Hepatocyte (in vitro differentiated cells): Measurements from ENCODE around the gene MATK. TPM values are rescaled to one million over a fixed set of nuclear protein-coding genes. Genes with fewer than 3 reads are reported as not detected.

Experiments
- DNase-seq: peaks from one replicate; pipeline ENCODE4 v3.0.0-alpha.2; 2016; ENCODE audit warnings: low spot score
- H2AFZ ChIP-seq: fragments of 200-600 bp; sonication (generic); 2 replicates; pipeline ENCODE4 v1.6.0; 2016; ENCODE audit warnings: antibody characterized with exemption, mild to moderate bottlenecking
- H3K27ac ChIP-seq: fragments of 200-600 bp; sonication (generic); 2 replicates; pipeline ENCODE4 v1.5.1; 2016; ENCODE audit warnings: mild to moderate bottlenecking
- H3K27me3 ChIP-seq: fragments of 200-600 bp; sonication (generic); 2 replicates; pipeline ENCODE4 v1.6.1; 2016
- H3K36me3 ChIP-seq: fragments of 200-600 bp; sonication (generic); replicated peaks from 2 replicates; pipeline ENCODE4 v1.5.1; 2016; ENCODE audit warnings: low read depth; ENCODE audit not compliant: insufficient read depth
- H3K4me1 ChIP-seq: fragments of 200-600 bp; sonication (generic); 2 replicates; pipeline ENCODE4 v1.5.1; 2016; ENCODE audit warnings: mild to moderate bottlenecking, moderate library complexity; ENCODE audit not compliant: insufficient read depth
- H3K4me2 ChIP-seq: fragments of 200-600 bp; sonication (generic); 2 replicates; pipeline ENCODE4 v1.6.0; 2016
- H3K4me3 ChIP-seq: fragments of 200-600 bp; sonication (generic); 2 replicates; pipeline ENCODE4 v1.5.1; 2016; ENCODE audit warnings: mild to moderate bottlenecking
- H3K79me2 ChIP-seq: fragments of 200-600 bp; sonication (generic); 2 replicates; pipeline ENCODE4 v1.6.0; 2017; ENCODE audit warnings: mild to moderate bottlenecking
- H3K9me2 ChIP-seq: fragments of 200-600 bp; sonication (generic); replicated peaks from 2 replicates; pipeline ENCODE4 v1.6.0; 2017; ENCODE audit warnings: mild to moderate bottlenecking; ENCODE audit not compliant: insufficient read depth
- H3K9me3 ChIP-seq: fragments of 200-600 bp; sonication (generic); 2 replicates; pipeline ENCODE4 v1.5.1; 2016; ENCODE audit warnings: low read depth, mild to moderate bottlenecking
- H4K20me1 ChIP-seq: fragments of 200-600 bp; sonication (generic); 2 replicates; pipeline ENCODE4 v1.6.0; 2016; ENCODE audit warnings: mild to moderate bottlenecking; ENCODE audit not compliant: insufficient read depth, poor library complexity, severe bottlenecking
- CTCF ChIP-seq: fragments of 200-600 bp; sonication (generic); IDR thresholded peaks from 2 replicates; pipeline ENCODE4 v1.5.1; 2016; ENCODE audit warnings: antibody characterized with exemption, mild to moderate bottlenecking; ENCODE audit not compliant: poor library complexity
- EZH2 ChIP-seq: fragments of 200-600 bp; sonication (generic); IDR thresholded peaks from 2 replicates; pipeline ENCODE4 v1.6.1; 2016; ENCODE audit warnings: antibody characterized with exemption, mild to moderate bottlenecking, borderline replicate concordance
- EZH2phosphoT487 ChIP-seq: fragments of 200-600 bp; sonication (generic); IDR thresholded peaks from one replicate; pipeline ENCODE4 v1.6.1; 2018; ENCODE audit warnings: antibody characterized with exemption, mild to moderate bottlenecking, low read depth, moderate library complexity; ENCODE audit not compliant: unreplicated experiment, severe bottlenecking
- WGBS: methylation state at CpG from one replicate; pipeline ENCODE4 v1.1.6; 2016; ENCODE audit warnings: low lambda C conversion rate; ENCODE audit errors: missing lambda C conversion rate; 5-methylcytosine and 5-hydroxymethylcytosine counted together
- polyA plus RNA-seq: library from polyadenylated mRNA; unstranded; fragments of >200 nt; fragmentation: Nextera tagmentation; extraction: Ambion mirVana; gene quantifications from 2 replicates; pipeline ENCODE4 v1.2.1, GENCODE V29; 2016
- total RNA-seq: library from RNA; depleted of rRNA; stranded (reverse); fragments of >200 nt; gene quantifications from 2 replicates; pipeline ENCODE4 v1.2.3, GENCODE V29; 2014

MATK gene
- total and polyA plus RNA-seq, 2 experiments from 2014 or later, result 0.50 TPM; not detected in 1

DNA sequence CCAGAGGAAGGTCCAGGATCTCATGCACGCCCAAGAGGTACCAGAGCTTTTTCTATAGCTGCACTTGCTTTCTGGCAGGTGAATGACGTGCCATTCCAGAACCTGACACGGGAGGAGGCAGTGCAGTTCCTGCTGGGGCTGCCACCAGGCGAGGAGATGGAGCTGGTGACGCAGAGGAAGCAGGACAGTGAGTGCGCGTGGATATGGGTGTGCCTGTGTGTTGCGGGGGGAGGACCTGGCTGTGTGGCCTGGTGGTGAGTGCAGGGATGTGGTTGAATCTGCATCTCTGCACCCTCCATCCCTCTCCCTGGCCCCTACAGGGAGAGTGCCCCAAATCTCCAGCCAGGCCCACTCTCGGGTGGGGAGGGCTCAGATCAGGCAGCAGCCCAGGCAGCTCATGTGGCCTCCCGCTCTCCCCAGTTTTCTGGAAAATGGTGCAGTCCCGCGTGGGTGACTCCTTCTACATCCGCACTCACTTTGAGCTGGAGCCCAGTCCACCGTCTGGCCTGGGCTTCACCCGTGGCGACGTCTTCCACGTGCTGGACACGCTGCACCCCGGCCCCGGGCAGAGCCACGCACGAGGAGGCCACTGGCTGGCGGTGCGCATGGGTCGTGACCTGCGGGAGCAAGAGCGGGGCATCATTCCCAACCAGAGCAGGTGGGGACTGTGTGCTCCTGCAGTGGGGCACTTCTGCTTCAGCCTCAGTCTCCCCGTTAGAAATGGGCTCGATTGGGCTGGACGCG is 47.5 kb downstream of the MATK start:
- Histone ChIP-seq H2AFZ (no peak overlapping the region), H3K9me2 (no peaks in the 10 kb centered on the region), H3K79me2 (no peaks in the 10 kb centered on the region), H3K27me3 (no peaks in the 10 kb centered on the region), H3K4me2 (no peak overlapping the region), H3K4me1 (no peaks in the 10 kb centered on the region), H4K20me1 (no peaks in the 10 kb centered on the region), H3K36me3 (no peaks in the 10 kb centered on the region), H3K9me3 (no peaks in the 10 kb centered on the region), H3K27ac (no peak overlapping the region), H3K4me3 (no peak overlapping the region)
- WGBS, result 95% methylated on average over 32 of the region's 32 CpGs
- no peak for DNase-seq
- TF ChIP-seq EZH2phosphoT487 (no peak), CTCF (no peak), EZH2 (no peak)

DNA sequence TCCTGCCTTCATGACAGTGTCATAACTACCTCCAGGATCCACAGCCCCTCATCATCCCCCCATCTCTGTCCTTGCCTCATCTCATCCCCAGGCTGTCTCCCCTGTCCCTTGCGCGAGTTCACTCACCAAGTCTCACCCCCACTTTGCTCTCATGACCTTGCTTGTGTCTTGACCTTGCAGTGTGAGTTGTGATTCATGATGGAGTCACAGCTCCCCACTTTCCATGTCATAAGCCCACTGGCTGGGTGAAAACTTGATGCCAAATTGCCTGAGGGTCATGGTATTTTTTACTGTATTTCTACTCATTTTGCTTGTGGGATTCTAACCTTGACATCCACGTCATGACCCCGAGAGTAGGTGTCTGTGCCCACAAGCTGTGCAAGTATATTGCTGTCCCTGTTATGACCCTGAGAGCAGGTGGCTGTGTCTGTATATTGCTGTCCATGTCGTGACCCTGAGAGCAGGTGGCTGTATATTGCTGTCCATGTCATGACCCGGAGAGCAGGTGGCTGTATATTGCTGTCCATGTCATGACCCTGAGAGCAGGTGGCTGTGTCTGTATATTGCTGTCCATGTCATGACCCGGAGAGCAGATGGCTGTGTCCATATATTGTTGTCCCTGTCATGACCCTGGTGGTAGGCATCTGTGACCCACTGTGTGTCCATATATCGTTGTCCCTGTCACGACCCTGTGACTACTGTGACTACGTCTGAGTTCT is 48.5 kb downstream of the MATK start:
- Histone ChIP-seq H3K4me1 (no peaks in the 10 kb centered on the region), H3K4me3 (no peak overlapping the region), H3K27me3 (no peaks in the 10 kb centered on the region), H2AFZ (no peak overlapping the region), H3K36me3 (no peaks in the 10 kb centered on the region), H4K20me1 (no peaks in the 10 kb centered on the region), H3K4me2 (no peak overlapping the region), H3K9me3 (no peaks in the 10 kb centered on the region), H3K27ac (no peak overlapping the region), H3K79me2 (no peaks in the 10 kb centered on the region), H3K9me2 (no peaks in the 10 kb centered on the region)
- DNase-seq, result no peak
- WGBS, result 94% methylated on average over 10 of the region's 10 CpGs
- TF ChIP-seq CTCF (no peak), EZH2 (no peak), EZH2phosphoT487 (no peak)

DNA sequence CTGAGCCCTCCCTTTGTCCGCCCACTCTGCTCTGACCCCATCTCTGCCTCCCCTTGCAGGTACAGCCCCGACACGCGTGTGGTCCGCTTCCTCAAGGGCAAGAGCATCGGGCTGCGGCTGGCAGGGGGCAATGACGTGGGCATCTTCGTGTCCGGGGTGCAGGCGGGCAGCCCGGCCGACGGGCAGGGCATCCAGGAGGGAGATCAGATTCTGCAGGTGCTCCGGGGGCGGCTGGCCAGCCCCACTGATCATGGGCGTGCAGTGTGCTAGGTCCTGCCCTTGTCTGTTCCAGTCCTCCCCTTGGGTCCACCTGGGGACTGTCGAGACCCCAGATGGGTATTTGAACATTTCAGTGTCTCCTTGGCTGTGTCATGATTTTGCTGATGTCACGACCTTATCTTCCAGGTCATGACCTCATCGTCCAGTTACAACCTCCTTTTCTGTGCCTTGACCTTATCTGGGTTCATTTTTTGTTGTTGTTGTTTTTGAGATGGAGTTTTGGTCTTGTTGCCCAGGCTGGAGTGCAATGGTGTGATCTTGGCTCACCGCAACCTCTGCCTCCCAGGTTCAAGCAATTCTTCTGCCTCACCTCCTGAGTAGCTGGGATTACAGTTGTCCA is 50.0 kb downstream of the MATK start:
- WGBS, result 94% methylated on average over 20 of the region's 21 CpGs
- Histone ChIP-seq H3K79me2 (no peaks in the 10 kb centered on the region), H3K4me3 (no peak overlapping the region), H3K36me3 (no peaks in the 10 kb centered on the region), H3K4me1 (no peaks in the 10 kb centered on the region), H3K9me3 (no peaks in the 10 kb centered on the region), H3K27me3 (no peaks in the 10 kb centered on the region), H4K20me1 (no peaks in the 10 kb centered on the region), H3K9me2 (no peaks in the 10 kb centered on the region), H2AFZ (no peak overlapping the region), H3K27ac (no peak overlapping the region), H3K4me2 (no peak overlapping the region)
- no peak for TF ChIP-seq EZH2
- no peak for TF ChIP-seq CTCF
- TF ChIP-seq EZH2phosphoT487, result no peak
- no peak for DNase-seq
